Activated CD4-positive, alpha-beta memory T cell treated with anti-CD3 and anti-CD28 coated beads, Interleukin-2, amount 10 ng/mL, durations not matched to agents 7 days and 5 days (primary cell): ENCODE measurements around the gene SNX33. TPM values are rescaled to one million over a fixed set of nuclear protein-coding genes. Genes with fewer than 3 reads are reported as not detected.
"Not testable (repeated sequence)": the region's sequence is repeated elsewhere in the genome, so short reads cannot be mapped to it uniquely, and the experiment has no call there.

Source experiments
- CTCF ChIA-PET: fragments of 350-600 bp; sonication (Branson Sonifier 250); formaldehyde crosslinking; loops from one replicate; lab custom pipeline; 2021; ENCODE audit warnings: antibody characterized with exemption, inconsistent platforms; lab: Charles Lee
- POLR2A ChIA-PET: fragments of 350-600 bp; sonication (Branson Sonifier 250); formaldehyde crosslinking; loops from one replicate; lab custom pipeline; 2021; ENCODE audit warnings: antibody characterized with exemption; lab: Charles Lee
- DNase-seq: peaks from one replicate; pipeline ENCODE4 v3.0.0-alpha.2; 2020
- H3K27ac Mint-ChIP-seq: one replicate; pipeline ENCODE4 v1.8.0; 2021; ENCODE audit warnings: mild to moderate bottlenecking, mixed read lengths
- H3K27me3 Mint-ChIP-seq: one replicate; pipeline ENCODE4 v1.8.0; 2021; ENCODE audit warnings: mixed read lengths
- H3K36me3 Mint-ChIP-seq: one replicate; pipeline ENCODE4 v1.8.0; 2021; ENCODE audit warnings: low read depth, mixed read lengths
- H3K4me1 Mint-ChIP-seq: one replicate; pipeline ENCODE4 v1.8.0; 2021; ENCODE audit warnings: mixed read lengths
- H3K4me3 Mint-ChIP-seq: one replicate; pipeline ENCODE4 v1.8.0; 2021; ENCODE audit warnings: mild to moderate bottlenecking, mixed read lengths
- H3K9me3 Mint-ChIP-seq: one replicate; pipeline ENCODE4 v1.8.0; 2021; ENCODE audit warnings: mixed read lengths
- total RNA-seq, 2 experiments: library from RNA; stranded (reverse); gene quantifications; one replicate each; pipeline ENCODE4 v1.2.3, GENCODE V29; 2021

The SNX33 gene
- total RNA-seq, 2 experiments from 2014 or later: 1.8 to 1.9 TPM

- H3K4me1 Mint-ChIP-seq, H3K9me3 Mint-ChIP-seq, H3K4me3 Mint-ChIP-seq, POLR2A ChIA-PET, DNase-seq, CTCF ChIA-PET, H3K27ac Mint-ChIP-seq, H3K36me3 Mint-ChIP-seq, H3K27me3 Mint-ChIP-seq: not testable (repeated sequence)
Observed at GRCh38 chr15:75703440-75704262, 55.9 kb downstream of the SNX33 start.

- ChIA-PET CTCF (no interaction called here), POLR2A (no interaction called here)
- no peaks in the 10 kb centered on the region for H3K36me3 Mint-ChIP-seq
Observed at GRCh38 chr15:75704263-75704615, 56.5 kb downstream of the SNX33 start.

GRCh38 chr15:75704618-75705017 lies 56.9 kb downstream of the SNX33 start:
- Mint-ChIP-seq H3K4me3 (no peak overlapping the region), H3K27me3 (no peaks in the 10 kb centered on the region), H3K9me3 (no peaks in the 10 kb centered on the region), H3K36me3 (no peaks in the 10 kb centered on the region), H3K27ac (no peak overlapping the region), H3K4me1 (no peaks in the 10 kb centered on the region)
- ChIA-PET POLR2A (no interaction called here), CTCF (no interaction called here)
- DNase-seq: no peak

More at GRCh38 chr15:75704263-75704615, 56.5 kb downstream of the SNX33 start:
- H3K9me3 Mint-ChIP-seq: no peaks in the 10 kb centered on the region
- DNase-seq: no peak
- H3K27ac Mint-ChIP-seq: no peak overlapping the region
- H3K27me3 Mint-ChIP-seq: no peaks in the 10 kb centered on the region
- H3K4me3 Mint-ChIP-seq: no peak overlapping the region
- H3K4me1 Mint-ChIP-seq: no peaks in the 10 kb centered on the region

GRCh38 chr15:75705375-75705774 lies 57.7 kb downstream of the SNX33 start:
- not testable (repeated sequence) for H3K27ac Mint-ChIP-seq

GRCh38 chr15:75705854-75706681 lies 58.4 kb downstream of the SNX33 start:
- Mint-ChIP-seq H3K9me3 (no peaks in the 10 kb centered on the region), H3K36me3 (no peaks in the 10 kb centered on the region), H3K4me1 (no peaks in the 10 kb centered on the region), H3K27me3 (no peaks in the 10 kb centered on the region), H3K27ac (no peak overlapping the region), H3K4me3 (no peak overlapping the region)
- ChIA-PET POLR2A (no interaction called here), CTCF (no interaction called here)
- no peak for DNase-seq

More at GRCh38 chr15:75705375-75705774, 57.7 kb downstream of the SNX33 start:
- H3K27me3 Mint-ChIP-seq, H3K4me1 Mint-ChIP-seq, CTCF ChIA-PET, H3K4me3 Mint-ChIP-seq, DNase-seq, H3K36me3 Mint-ChIP-seq, H3K9me3 Mint-ChIP-seq, POLR2A ChIA-PET: not testable (repeated sequence)

- Mint-ChIP-seq H3K36me3 (no peaks in the 10 kb centered on the region), H3K9me3 (no peaks in the 10 kb centered on the region), H3K27me3 (peaks cover 2% of the 10 kb centered on the region), H3K4me3 (no peak overlapping the region), H3K27ac (no peak overlapping the region), H3K4me1 (no peaks in the 10 kb centered on the region)
- DNase-seq: no peak
- POLR2A ChIA-PET: interaction anchor here (0.6 kb wide), 1 partner anchor 17 kb away, joined by 3 read pairs; a partner anchor contains a TSS
- CTCF ChIA-PET: no interaction called here
Observed at GRCh38 chr15:75706682-75706954, 58.9 kb downstream of the SNX33 start.

- H3K36me3 Mint-ChIP-seq, CTCF ChIA-PET, H3K4me3 Mint-ChIP-seq, H3K9me3 Mint-ChIP-seq, H3K27ac Mint-ChIP-seq, H3K4me1 Mint-ChIP-seq, DNase-seq, POLR2A ChIA-PET: not testable (repeated sequence)
- peaks cover 14% of the 10 kb centered on the region for H3K27me3 Mint-ChIP-seq
Observed at GRCh38 chr15:75709458-75709857, 61.7 kb downstream of the SNX33 start.

- peaks cover 14% of the 10 kb centered on the region for H3K27me3 Mint-ChIP-seq
- not testable (repeated sequence) for H3K36me3 Mint-ChIP-seq
Observed at GRCh38 chr15:75710874-75711273, 63.2 kb downstream of the SNX33 start.

GRCh38 chr15:75711495-75711894 lies 63.8 kb downstream of the SNX33 start:
- POLR2A ChIA-PET, DNase-seq, CTCF ChIA-PET, H3K4me1 Mint-ChIP-seq, H3K4me3 Mint-ChIP-seq, H3K36me3 Mint-ChIP-seq, H3K27ac Mint-ChIP-seq, H3K9me3 Mint-ChIP-seq: not testable (repeated sequence)
- peaks cover 14% of the 10 kb centered on the region for H3K27me3 Mint-ChIP-seq

More at GRCh38 chr15:75710874-75711273, 63.2 kb downstream of the SNX33 start:
- CTCF ChIA-PET, POLR2A ChIA-PET, H3K4me1 Mint-ChIP-seq, DNase-seq, H3K4me3 Mint-ChIP-seq, H3K9me3 Mint-ChIP-seq, H3K27ac Mint-ChIP-seq: not testable (repeated sequence)

Other genes starting within 250 kb of the SNX33 start
- gene SIN3A, start 196.2 kb upstream of the SNX33 start, total RNA-seq: 10 to 100 TPM; 95.8 to 96.1 TPM
- gene PTPN9, start 68.6 kb upstream of the SNX33 start, total RNA-seq: 10 to 100 TPM; 41.4 to 41.6 TPM
- gene SNUPN, start 22.2 kb upstream of the SNX33 start, total RNA-seq: 10 to 100 TPM; 29.6 to 30.9 TPM
- 10 to 100 TPM; 72.3 to 75.5 TPM for gene IMP3, start 7.7 kb upstream of the SNX33 start, total RNA-seq
- not detected for gene CSPG4, start 64.9 kb downstream of the SNX33 start, total RNA-seq
- gene UBE2Q2, start 195.5 kb downstream of the SNX33 start, total RNA-seq: 10 to 100 TPM; 49.6 to 53.7 TPM